GM23338 (cell line): ENCODE data around the gene DIAPH3.

Experiments
- CREB1 ChIP-seq: fragments of 250-450 bp; sonication (Bioruptor Pico); IDR thresholded peaks from 2 replicates; pipeline ENCODE4 v1.5.0; 2020; ENCODE audit warnings: low read depth, mild to moderate bottlenecking, moderate library complexity
- CTCF ChIP-seq, 2 experiments: fragments of 200-600 bp in 1 of 2; sonication (generic) in 1 of 2; conservative IDR thresholded peaks; 2 replicates each; pipeline versions ENCODE4 v1.5.1 to v1.6.1; 2016 to 2017; ENCODE audit warnings: antibody characterized with exemption in 2 of 2, low read depth in 2 of 2, mild to moderate bottlenecking in 2 of 2, moderate library complexity in 1 of 2
- ETS1 ChIP-seq: IDR thresholded peaks from 2 replicates; pipeline ENCODE4 v1.6.1; 2016; ENCODE audit warnings: antibody characterized with exemption
- EZH2 ChIP-seq: fragments of 200-600 bp; sonication (generic); IDR thresholded peaks from one replicate; pipeline ENCODE4 v1.8.0; 2017; ENCODE audit warnings: antibody characterized with exemption, mild to moderate bottlenecking, low read depth; ENCODE audit not compliant: unreplicated experiment
- EZH2phosphoT487 ChIP-seq: fragments of 200-600 bp; sonication (generic); IDR thresholded peaks from one replicate; pipeline ENCODE4 v1.8.1; 2018; ENCODE audit warnings: antibody characterized with exemption; ENCODE audit not compliant: unreplicated experiment
- JUNB ChIP-seq: IDR thresholded peaks from one replicate; pipeline ENCODE4 v1.6.1; 2016; ENCODE audit warnings: antibody characterized with exemption; ENCODE audit not compliant: unreplicated experiment
- NANOG ChIP-seq: IDR thresholded peaks from 2 replicates; pipeline ENCODE4 v1.6.1; 2016; ENCODE audit warnings: antibody characterized with exemption, borderline replicate concordance
- POLR2AphosphoS5 ChIP-seq: IDR thresholded peaks from 2 replicates; pipeline ENCODE4 v1.6.1; 2016; ENCODE audit warnings: antibody characterized with exemption, low read depth
- REST ChIP-seq: IDR thresholded peaks from one replicate; pipeline ENCODE4 v1.6.1; 2018; ENCODE audit warnings: antibody characterized with exemption; ENCODE audit not compliant: unreplicated experiment
- STAT1 ChIP-seq: IDR thresholded peaks from one replicate; pipeline ENCODE4 v1.6.1; 2016; ENCODE audit warnings: antibody characterized with exemption; ENCODE audit not compliant: unreplicated experiment
- ZNF114 ChIP-seq: fragments of 250-450 bp; sonication (Bioruptor Pico); IDR thresholded peaks from 2 replicates; pipeline ENCODE4 v1.5.0; 2020; ENCODE audit warnings: mild to moderate bottlenecking, moderate library complexity
- ZNF331 ChIP-seq: fragments of 250-450 bp; sonication (Bioruptor Pico); IDR thresholded peaks from 2 replicates; pipeline ENCODE4 v1.5.0; 2020; ENCODE audit warnings: low read depth, mild to moderate bottlenecking, moderate library complexity
- ZNF462 ChIP-seq: fragments of 250-450 bp; sonication (Bioruptor Pico); IDR thresholded peaks from 2 replicates; pipeline ENCODE4 v1.5.0; 2020; ENCODE audit warnings: mild to moderate bottlenecking, moderate library complexity

- TF ChIP-seq EZH2 (no peak), EZH2phosphoT487 (no peak), CTCF (conservative IDR thresholded peaks at IDR 0.05; ENCODE audit: low read depth in 2 of 2) (no peak), REST (no peak), ZNF114 (CRISPR knock-in tag) (no peak), POLR2AphosphoS5 (no peak), ZNF331 (CRISPR knock-in tag) (no peak), ETS1 (no peak), ZNF462 (CRISPR knock-in tag) (no peak), JUNB (no peak), NANOG (no peak), CREB1 (CRISPR knock-in tag) (no peak), STAT1 (no peak)
Observed at GRCh38 chr13:59633290-59633689, 530.4 kb downstream of the DIAPH3 start.
